GM19193 (cell line): Measurements from ENCODE around the gene HNF1A.

ENCODE experiments used
- POLR2A ChIP-seq: IDR thresholded peaks from 4 replicates; pipeline ENCODE4 v1.6.1; 2011; ENCODE audit not compliant: insufficient read depth, insufficient read length; ENCODE audit errors: extremely low read depth

Gene HNF1A

DNA sequence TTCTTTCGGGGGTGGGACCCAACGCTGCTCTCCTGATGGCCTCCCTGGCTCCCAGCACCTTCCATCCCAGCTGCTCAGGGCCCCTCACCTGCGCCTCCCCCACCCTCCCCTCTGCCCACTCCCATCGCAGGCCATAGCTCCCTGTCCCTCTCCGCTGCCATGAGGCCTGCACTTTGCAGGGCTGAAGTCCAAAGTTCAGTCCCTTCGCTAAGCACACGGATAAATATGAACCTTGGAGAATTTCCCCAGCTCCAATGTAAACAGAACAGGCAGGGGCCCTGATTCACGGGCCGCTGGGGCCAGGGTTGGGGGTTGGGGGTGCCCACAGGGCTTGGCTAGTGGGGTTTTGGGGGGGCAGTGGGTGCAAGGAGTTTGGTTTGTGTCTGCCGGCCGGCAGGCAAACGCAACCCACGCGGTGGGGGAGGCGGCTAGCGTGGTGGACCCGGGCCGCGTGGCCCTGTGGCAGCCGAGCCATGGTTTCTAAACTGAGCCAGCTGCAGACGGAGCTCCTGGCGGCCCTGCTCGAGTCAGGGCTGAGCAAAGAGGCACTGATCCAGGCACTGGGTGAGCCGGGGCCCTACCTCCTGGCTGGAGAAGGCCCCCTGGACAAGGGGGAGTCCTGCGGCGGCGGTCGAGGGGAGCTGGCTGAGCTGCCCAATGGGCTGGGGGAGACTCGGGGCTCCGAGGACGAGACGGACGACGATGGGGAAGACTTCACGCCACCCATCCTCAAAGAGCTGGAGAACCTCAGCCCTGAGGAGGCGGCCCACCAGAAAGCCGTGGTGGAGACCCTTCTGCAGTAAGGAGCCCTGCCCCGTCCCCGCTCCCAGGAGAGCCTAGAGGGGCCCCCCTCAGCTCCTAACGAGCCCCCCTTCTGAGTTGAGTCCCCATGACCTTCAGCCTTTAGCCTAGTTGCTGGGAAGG, at the start of gene HNF1A:
Gene HNF1A (plus strand): TSS at position 248 of the 924 bp plus-strand sequence. CDS start 226 bp downstream, at position 474.
- TF ChIP-seq POLR2A, result no peak

- no peak for TF ChIP-seq POLR2A
These were observed 49.3 kb upstream of the HNF1A start for GRCh38 chr12:120928864-120929652.

GRCh38 chr12:120930032-120930431, 48.3 kb upstream of the HNF1A start:
- TF ChIP-seq POLR2A, result no peak

- TF ChIP-seq POLR2A, result no peak
These were observed 46.3 kb upstream of the HNF1A start for GRCh38 chr12:120932058-120932457.

- TF ChIP-seq POLR2A, result no peak
These were observed 45.3 kb upstream of the HNF1A start for GRCh38 chr12:120932956-120933526.

DNA sequence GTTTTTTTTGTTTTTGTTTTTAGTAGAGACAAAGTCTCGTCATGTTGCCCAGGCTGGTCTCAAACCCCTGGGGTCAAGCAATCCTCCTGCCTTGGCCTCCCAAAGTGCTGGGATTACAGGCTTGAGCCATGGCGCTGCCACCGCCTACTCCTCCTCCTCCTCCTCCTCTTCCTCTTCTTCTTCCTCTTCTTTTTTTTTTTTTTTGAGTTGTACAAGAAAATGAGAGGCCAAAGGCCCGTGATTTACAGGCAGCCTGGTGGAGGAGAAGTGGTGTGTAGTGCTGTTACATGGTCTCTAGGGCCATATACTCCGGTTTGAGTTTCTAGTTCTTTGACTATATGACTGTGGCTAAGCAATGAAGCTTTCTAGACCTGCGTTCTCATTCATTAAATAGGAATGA, 44.6 kb upstream of the HNF1A start:
- no peak for TF ChIP-seq POLR2A

GRCh38 chr12:120936197-120936596, 42.1 kb upstream of the HNF1A start:
- TF ChIP-seq POLR2A, result no peak

- TF ChIP-seq POLR2A, result no peak
These were observed 39.8 kb upstream of the HNF1A start for GRCh38 chr12:120938496-120938895.

- TF ChIP-seq POLR2A, result no peak
These were observed 38.8 kb upstream of the HNF1A start for GRCh38 chr12:120939523-120939922.

- TF ChIP-seq POLR2A, result no peak
These were observed 38.3 kb upstream of the HNF1A start for GRCh38 chr12:120940006-120940405.

- no peak for TF ChIP-seq POLR2A
These were observed 37.5 kb upstream of the HNF1A start for GRCh38 chr12:120940799-120941198.

- TF ChIP-seq POLR2A, result no peak
These were observed 36.9 kb upstream of the HNF1A start for GRCh38 chr12:120941412-120941811.

- no peak for TF ChIP-seq POLR2A
These were observed 36.4 kb upstream of the HNF1A start for GRCh38 chr12:120941846-120942405.

GRCh38 chr12:120943482-120943881, 34.9 kb upstream of the HNF1A start:
- no peak for TF ChIP-seq POLR2A

DNA sequence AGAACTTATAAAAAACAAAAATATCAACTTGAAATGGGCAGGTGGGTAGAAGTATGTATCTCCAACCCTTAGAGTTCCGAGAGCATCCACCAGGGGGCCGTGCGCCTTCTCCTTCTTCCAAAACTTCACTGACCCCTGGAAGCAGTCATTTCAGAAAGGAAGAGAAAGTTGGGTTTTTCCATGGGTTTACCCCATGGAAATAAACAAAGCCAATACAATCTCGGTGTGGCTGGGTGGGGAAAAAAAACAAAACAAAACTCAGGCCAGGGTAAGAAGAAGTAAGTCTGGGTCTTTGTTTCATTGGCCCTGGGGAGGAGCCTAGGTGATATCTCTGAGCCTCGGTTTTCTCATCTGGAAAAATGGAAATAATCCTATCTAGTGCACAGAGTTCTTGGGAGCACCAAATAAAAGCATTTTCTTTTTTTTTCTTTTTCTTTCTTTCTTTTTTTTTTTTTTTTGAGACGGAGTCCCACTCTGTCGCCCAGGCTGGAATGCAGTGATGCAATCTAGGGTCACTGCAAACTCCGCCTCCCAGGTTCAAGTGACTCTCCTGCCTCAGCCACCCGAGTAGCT, 33.6 kb upstream of the HNF1A start:
- no peak for TF ChIP-seq POLR2A
